Measurements from ENCODE around the gene HRH1. TPM values are rescaled to one million over a fixed set of nuclear protein-coding genes. Genes with fewer than 3 reads are reported as not detected.

HRH1 gene
- total RNA-seq, 1 donor = 20.6 TPM

DNA sequence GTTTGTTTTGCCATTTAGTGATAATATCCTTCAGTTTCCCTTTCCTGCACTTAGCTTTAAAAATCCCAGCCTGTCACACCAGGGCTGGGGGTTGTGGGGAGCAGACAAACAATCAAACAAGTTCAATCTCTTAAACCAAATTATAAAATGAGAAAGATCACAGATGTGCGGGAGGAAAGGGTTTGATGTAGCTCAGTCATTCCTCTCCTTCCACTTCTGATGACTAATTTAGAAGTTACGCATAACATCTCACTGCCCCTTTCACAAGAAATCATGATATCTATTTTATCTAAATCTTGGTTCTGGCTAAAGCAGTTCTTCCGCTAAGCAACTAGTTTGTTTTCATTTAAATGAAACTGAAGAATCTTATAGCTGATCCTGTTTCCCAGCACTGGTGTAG is 83.8 kb downstream of the HRH1 start:
- peak; percentile 94 for DNase-seq (ENCODE audit: low read depth)
- no peak overlapping the region for H3K4me3 ChIP-seq (ENCODE audit: low read depth, low read length)
- no peak for TF ChIP-seq CTCF (IDR thresholded peaks at IDR 0.05; ENCODE audit: insufficient read depth, low read length)

DNA sequence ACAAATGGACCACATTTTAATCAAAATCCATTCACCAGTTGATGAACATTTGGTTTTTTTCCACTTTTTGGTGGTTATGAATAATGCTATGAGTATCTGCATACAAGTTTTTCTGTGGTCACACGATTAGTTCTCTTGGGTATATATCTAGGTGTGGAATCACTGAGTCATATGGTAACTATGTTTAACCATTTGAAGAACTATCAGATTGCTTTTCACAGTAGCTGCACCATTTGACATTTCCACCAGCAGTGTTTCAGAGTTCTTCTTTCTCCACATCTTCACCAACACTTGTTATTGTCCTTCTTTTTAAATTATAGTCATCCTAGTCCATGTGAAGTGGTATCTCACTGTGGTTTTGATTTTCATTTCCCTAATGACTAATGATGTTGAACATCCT is 84.6 kb downstream of the HRH1 start:
- no peak for TF ChIP-seq CTCF (IDR thresholded peaks at IDR 0.05; ENCODE audit: insufficient read depth, low read length)
- DNase-seq (ENCODE audit: low read depth) = peak; percentile 94
- H3K4me3 ChIP-seq (ENCODE audit: low read depth, low read length) = no peak overlapping the region

DNA sequence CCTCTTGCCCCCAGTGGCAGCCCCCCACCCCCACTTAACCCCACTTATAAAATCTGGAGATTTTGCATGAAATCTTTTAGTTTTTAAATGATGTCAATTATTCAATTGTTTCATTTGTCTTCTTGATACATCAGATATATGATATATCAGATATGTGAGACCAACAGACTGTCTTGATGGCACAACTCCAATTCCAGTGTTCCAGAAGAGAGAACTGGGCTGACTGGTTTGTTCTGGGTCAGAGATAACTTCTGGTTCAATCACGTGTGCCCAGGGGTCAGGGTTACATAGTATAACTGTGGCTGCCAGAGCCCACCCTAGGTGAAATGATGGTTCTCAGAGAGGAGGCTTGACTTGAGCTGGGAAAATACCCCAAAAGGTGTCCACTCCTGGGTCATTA is 85.5 kb downstream of the HRH1 start:
- TF ChIP-seq CTCF (IDR thresholded peaks at IDR 0.05; ENCODE audit: insufficient read depth, low read length) = no peak
- H3K4me3 ChIP-seq (ENCODE audit: low read depth, low read length) = no peak overlapping the region
- DNase-seq (ENCODE audit: low read depth) = no peak

DNA sequence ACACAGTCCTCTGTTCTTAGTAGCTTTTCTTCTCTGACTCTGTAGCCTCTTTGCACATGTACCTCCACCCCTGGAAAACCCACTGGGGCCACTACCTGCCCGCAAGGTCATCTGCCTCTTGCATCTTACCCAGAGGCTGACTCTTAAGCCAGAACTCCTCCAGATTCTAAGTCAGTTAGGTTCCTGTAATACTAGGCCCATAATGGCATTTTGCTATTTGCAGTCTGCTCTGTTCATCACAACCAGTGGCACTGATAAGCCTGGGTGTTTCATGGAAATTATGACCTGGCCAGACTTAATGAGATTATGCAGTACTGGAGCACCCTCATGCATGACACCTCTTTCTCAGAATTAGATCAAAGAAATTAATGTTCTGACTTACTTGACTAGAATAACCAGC is 86.2 kb downstream of the HRH1 start:
- TF ChIP-seq CTCF (IDR thresholded peaks at IDR 0.05; ENCODE audit: insufficient read depth, low read length) = no peak
- no peak overlapping the region for H3K4me3 ChIP-seq (ENCODE audit: low read depth, low read length)
- no peak for DNase-seq (ENCODE audit: low read depth)

GRCh38 chr3:11244121-11244677 is 89.9 kb downstream of the HRH1 start:
- H3K4me3 ChIP-seq (ENCODE audit: low read depth, low read length) = no peak overlapping the region
- DNase-seq (ENCODE audit: low read depth) = peak; percentile 41
- no peak for TF ChIP-seq CTCF (IDR thresholded peaks at IDR 0.05; ENCODE audit: insufficient read depth, low read length)

DNA sequence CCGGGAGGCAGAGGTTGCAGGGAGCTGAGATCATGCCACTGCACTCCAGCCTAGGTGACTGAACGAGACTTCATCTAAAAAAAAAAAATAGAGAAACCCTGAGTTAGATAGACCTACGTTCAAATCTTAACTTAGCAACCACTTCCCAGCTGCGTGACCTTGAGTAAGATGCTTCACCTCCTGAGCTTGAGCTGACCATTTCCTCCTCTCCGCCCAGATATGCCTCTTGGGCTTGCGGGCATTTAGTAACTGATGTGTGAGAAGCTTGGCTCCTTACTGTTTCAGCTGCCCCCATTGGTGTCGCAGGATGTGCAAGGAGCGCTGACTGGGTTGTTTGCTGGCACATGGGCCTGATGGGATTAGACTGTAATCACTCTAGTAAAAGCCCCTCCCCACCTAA is 91.0 kb downstream of the HRH1 start:
- H3K4me3 ChIP-seq (ENCODE audit: low read depth, low read length) = no peak overlapping the region
- no peak for DNase-seq (ENCODE audit: low read depth)

More for the DNA sequence above, 91.0 kb downstream of the HRH1 start:
- no peak for TF ChIP-seq CTCF (IDR thresholded peaks at IDR 0.05; ENCODE audit: insufficient read depth, low read length)

Data from fibroblast of the aortic adventitia (primary cell).